Fibroblast of mammary gland (primary cell): Measurements from ENCODE around the gene COQ7.

Source experiments
- DNase-seq: peaks from one replicate; pipeline ENCODE4 v3.0.0-alpha.2; 2010; ENCODE audit warnings: low read depth
- H3K4me3 ChIP-seq: 2 replicates; pipeline ENCODE4 v1.5.1; 2011; ENCODE audit warnings: low read depth, mild to moderate bottlenecking, low read length, moderate library complexity; ENCODE audit not compliant: control insufficient read depth
- CTCF ChIP-seq: conservative IDR thresholded peaks from 2 replicates; pipeline ENCODE4 v1.5.1; 2011; ENCODE audit warnings: low read depth, low read length, inconsistent platforms; ENCODE audit not compliant: control insufficient read depth, insufficient read depth

The COQ7 gene

GRCh38 chr16:19084879-19085278 is 17.5 kb downstream of the COQ7 start:
- no peak for DNase-seq
- no peak overlapping the region for H3K4me3 ChIP-seq
- TF ChIP-seq CTCF, result no peak

GRCh38 chr16:19085679-19086200 is 18.3 kb downstream of the COQ7 start:
- TF ChIP-seq CTCF, result no peak
- peak; percentile 44 for DNase-seq
- no peak overlapping the region for H3K4me3 ChIP-seq

- TF ChIP-seq CTCF, result peak; percentile 71
- peak; percentile 94 for DNase-seq
Measured at GRCh38 chr16:19086322-19087199, 19.1 kb downstream of the COQ7 start.

GRCh38 chr16:19088341-19088916 is 21.0 kb downstream of the COQ7 start:
- no peak overlapping the region for H3K4me3 ChIP-seq
- no peak for DNase-seq
- no peak for TF ChIP-seq CTCF

More at GRCh38 chr16:19086322-19087199, 19.1 kb downstream of the COQ7 start:
- H3K4me3 ChIP-seq, result peak overlapping the region; percentile 58

GRCh38 chr16:19089410-19089955 is 22.1 kb downstream of the COQ7 start:
- TF ChIP-seq CTCF, result no peak
- no peak for DNase-seq
- H3K4me3 ChIP-seq, result no peak overlapping the region

GRCh38 chr16:19090916-19091315 is 23.5 kb downstream of the COQ7 start:
- no peak overlapping the region for H3K4me3 ChIP-seq
- no peak for DNase-seq
- TF ChIP-seq CTCF, result no peak
